ENCODE results near the gene PNLDC1.

DNA sequence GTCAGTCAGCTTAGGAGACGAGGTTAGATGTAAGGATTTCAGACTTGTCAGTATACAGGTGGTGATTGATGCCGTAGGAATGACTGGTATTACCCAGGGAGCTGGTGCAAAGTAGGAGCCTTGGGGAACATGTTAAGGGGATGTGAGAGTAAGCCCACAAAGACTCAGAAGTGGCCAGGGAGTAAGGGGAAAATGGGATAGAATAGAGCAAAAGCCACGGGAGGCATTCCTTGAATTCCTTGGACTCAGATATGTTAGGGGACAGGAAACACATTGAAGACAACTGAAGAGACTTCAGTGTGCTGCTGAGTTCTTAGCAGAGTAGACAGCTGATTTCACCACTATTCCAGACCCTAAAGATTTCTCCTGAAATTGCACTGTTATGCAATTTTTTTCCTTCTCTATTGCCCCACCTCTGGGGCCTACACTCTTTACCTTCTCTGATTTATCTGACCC lies 39.4 kb upstream of the PNLDC1 start:
- TF ChIP-seq, protein P1, sequence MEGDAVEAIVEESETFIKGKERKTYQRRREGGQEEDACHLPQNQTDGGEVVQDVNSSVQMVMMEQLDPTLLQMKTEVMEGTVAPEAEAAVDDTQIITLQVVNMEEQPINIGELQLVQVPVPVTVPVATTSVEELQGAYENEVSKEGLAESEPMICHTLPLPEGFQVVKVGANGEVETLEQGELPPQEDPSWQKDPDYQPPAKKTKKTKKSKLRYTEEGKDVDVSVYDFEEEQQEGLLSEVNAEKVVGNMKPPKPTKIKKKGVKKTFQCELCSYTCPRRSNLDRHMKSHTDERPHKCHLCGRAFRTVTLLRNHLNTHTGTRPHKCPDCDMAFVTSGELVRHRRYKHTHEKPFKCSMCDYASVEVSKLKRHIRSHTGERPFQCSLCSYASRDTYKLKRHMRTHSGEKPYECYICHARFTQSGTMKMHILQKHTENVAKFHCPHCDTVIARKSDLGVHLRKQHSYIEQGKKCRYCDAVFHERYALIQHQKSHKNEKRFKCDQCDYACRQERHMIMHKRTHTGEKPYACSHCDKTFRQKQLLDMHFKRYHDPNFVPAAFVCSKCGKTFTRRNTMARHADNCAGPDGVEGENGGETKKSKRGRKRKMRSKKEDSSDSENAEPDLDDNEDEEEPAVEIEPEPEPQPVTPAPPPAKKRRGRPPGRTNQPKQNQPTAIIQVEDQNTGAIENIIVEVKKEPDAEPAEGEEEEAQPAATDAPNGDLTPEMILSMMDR (conservative IDR thresholded peaks at IDR 0.05; ENCODE audit: low read depth in 2 of 2) = no peak
- no peak for TF ChIP-seq NANOG (IDR thresholded peaks at IDR 0.05; ENCODE audit: borderline replicate concordance)
- TF ChIP-seq, protein P2, sequence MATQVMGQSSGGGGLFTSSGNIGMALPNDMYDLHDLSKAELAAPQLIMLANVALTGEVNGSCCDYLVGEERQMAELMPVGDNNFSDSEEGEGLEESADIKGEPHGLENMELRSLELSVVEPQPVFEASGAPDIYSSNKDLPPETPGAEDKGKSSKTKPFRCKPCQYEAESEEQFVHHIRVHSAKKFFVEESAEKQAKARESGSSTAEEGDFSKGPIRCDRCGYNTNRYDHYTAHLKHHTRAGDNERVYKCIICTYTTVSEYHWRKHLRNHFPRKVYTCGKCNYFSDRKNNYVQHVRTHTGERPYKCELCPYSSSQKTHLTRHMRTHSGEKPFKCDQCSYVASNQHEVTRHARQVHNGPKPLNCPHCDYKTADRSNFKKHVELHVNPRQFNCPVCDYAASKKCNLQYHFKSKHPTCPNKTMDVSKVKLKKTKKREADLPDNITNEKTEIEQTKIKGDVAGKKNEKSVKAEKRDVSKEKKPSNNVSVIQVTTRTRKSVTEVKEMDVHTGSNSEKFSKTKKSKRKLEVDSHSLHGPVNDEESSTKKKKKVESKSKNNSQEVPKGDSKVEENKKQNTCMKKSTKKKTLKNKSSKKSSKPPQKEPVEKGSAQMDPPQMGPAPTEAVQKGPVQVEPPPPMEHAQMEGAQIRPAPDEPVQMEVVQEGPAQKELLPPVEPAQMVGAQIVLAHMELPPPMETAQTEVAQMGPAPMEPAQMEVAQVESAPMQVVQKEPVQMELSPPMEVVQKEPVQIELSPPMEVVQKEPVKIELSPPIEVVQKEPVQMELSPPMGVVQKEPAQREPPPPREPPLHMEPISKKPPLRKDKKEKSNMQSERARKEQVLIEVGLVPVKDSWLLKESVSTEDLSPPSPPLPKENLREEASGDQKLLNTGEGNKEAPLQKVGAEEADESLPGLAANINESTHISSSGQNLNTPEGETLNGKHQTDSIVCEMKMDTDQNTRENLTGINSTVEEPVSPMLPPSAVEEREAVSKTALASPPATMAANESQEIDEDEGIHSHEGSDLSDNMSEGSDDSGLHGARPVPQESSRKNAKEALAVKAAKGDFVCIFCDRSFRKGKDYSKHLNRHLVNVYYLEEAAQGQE (IDR thresholded peaks at IDR 0.05; ENCODE audit: unreplicated experiment) = no peak
- no peak for TF ChIP-seq EZH2 (IDR thresholded peaks at IDR 0.05; ENCODE audit: low read depth, unreplicated experiment)
- 0 out of 2 replicates have a peak, but pooled peaks have one; percentile 15 for TF ChIP-seq POLR2AphosphoS5 (IDR thresholded peaks at IDR 0.05; ENCODE audit: low read depth)
- TF ChIP-seq EZH2phosphoT487 (IDR thresholded peaks at IDR 0.05; ENCODE audit: unreplicated experiment) = no peak
- TF ChIP-seq, protein P3, sequence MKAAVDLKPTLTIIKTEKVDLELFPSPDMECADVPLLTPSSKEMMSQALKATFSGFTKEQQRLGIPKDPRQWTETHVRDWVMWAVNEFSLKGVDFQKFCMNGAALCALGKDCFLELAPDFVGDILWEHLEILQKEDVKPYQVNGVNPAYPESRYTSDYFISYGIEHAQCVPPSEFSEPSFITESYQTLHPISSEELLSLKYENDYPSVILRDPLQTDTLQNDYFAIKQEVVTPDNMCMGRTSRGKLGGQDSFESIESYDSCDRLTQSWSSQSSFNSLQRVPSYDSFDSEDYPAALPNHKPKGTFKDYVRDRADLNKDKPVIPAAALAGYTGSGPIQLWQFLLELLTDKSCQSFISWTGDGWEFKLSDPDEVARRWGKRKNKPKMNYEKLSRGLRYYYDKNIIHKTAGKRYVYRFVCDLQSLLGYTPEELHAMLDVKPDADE (IDR thresholded peaks at IDR 0.05) = no peak
- no peak for TF ChIP-seq CREB1 (CRISPR knock-in tag; IDR thresholded peaks at IDR 0.05; ENCODE audit: low read depth)
- no peak for TF ChIP-seq ZNF331 (CRISPR knock-in tag; IDR thresholded peaks at IDR 0.05; ENCODE audit: low read depth)
- TF ChIP-seq JUNB (IDR thresholded peaks at IDR 0.05; ENCODE audit: unreplicated experiment) = no peak
- TF ChIP-seq STAT1 (IDR thresholded peaks at IDR 0.05; ENCODE audit: unreplicated experiment) = no peak

Data from GM23338 (cell line).